ENCODE results near the gene AKNA.

- no peak for TF ChIP-seq CTCF (IDR thresholded peaks at IDR 0.05)
- no peak for TF ChIP-seq POLR2AphosphoS5 (IDR thresholded peaks at IDR 0.05)
- no peak for TF ChIP-seq POLR2A (IDR thresholded peaks at IDR 0.05)
Observed at GRCh38 chr9:114431003-114431402, 43.2 kb upstream of the AKNA start.

Measured in sigmoid colon (tissue), 4 donors.